ENCODE results near the gene SVIP. TPM values are rescaled to one million over a fixed set of nuclear protein-coding genes. Genes with fewer than 3 reads are reported as not detected.

The SVIP gene
- total RNA-seq (10 to 100 TPM in 3 of 4 donors, 1 to 10 TPM in 1; 6.9 to 16.8 (median 12.0) TPM), polyA plus RNA-seq (10 to 100 TPM in 2 of 3 donors, 1 to 10 TPM in 1; 9.7 to 17.1 (median 16.2) TPM)

GRCh38 chr11:22829231-22830081, at the start of gene SVIP:
Gene SVIP, minus strand, starts transcription at chr11:22829801. Its CDS starts 53 bp downstream, at chr11:22829748.
- peaks cover 0 to 13% (median 3%) of the 10 kb centered on the region in 4 donors for H3K4me1 ChIP-seq
- H3K36me3 ChIP-seq: peaks cover 0 to 22% (median 0%) of the 10 kb centered on the region in 4 donors

GRCh38 chr11:22878604-22879003, 49.0 kb upstream of the SVIP start:
- Histone ChIP-seq H3K4me1 (no peaks in the 10 kb centered on the region), H3K36me3 (no peaks in the 10 kb centered on the region), H3K27ac (no peak overlapping the region), H3K9me3 (no peaks in the 10 kb centered on the region), H3K27me3 (no peaks in the 10 kb centered on the region), H3K4me3 (no peak overlapping the region)
- DNase-seq: no peak
- intact Hi-C loops (cut with DNase I): no loop called here
- TF ChIP-seq POLR2A (IDR thresholded peaks at IDR 0.05) (no peak), POLR2AphosphoS5 (IDR thresholded peaks at IDR 0.05) (no peak), EP300 (IDR thresholded peaks at IDR 0.05) (no peak), CTCF (IDR thresholded peaks at IDR 0.05) (no peak)

More at GRCh38 chr11:22829231-22830081, at the start of gene SVIP:
- H3K9me3 ChIP-seq: no peaks in the 10 kb centered on the region
- H3K4me3 ChIP-seq: peak within 1 kb of the TSS; percentile 89 to 96 (median 92)
- TF ChIP-seq POLR2AphosphoS5 (IDR thresholded peaks at IDR 0.05) (peak; percentile 82 to 88 (median 86)), CTCF (IDR thresholded peaks at IDR 0.05) (peak in 2 of 4 experiments; percentile 6 to 58), POLR2A (IDR thresholded peaks at IDR 0.05) (peak; percentile 47 to 58), EP300 (IDR thresholded peaks at IDR 0.05) (no peak)
- intact Hi-C loops (cut with DNase I): loop anchor here (5.0 kb wide), 1 partner anchor 202 kb away; the partner anchor contains the start of gene FANCF
- WGBS, 2 donors: 0 to 1% methylated on average over 79 of the region's 79 CpGs
- peak; percentile 96 for DNase-seq
- H3K27ac ChIP-seq: peak within 1 kb of the TSS; percentile 78 to 89 (median 82)
- H3K27me3 ChIP-seq: no peaks in the 10 kb centered on the region

- H3K36me3 ChIP-seq: no peaks in the 10 kb centered on the region
- no peaks in the 10 kb centered on the region for H3K9me3 ChIP-seq
- TF ChIP-seq EP300 (IDR thresholded peaks at IDR 0.05): no peak
- TF ChIP-seq CTCF (IDR thresholded peaks at IDR 0.05): no peak
- TF ChIP-seq POLR2A (IDR thresholded peaks at IDR 0.05): no peak
- TF ChIP-seq POLR2AphosphoS5 (IDR thresholded peaks at IDR 0.05): no peak
- no peak overlapping the region for H3K27ac ChIP-seq
- intact Hi-C loops (cut with DNase I): no loop called here
- DNase-seq: no peak
- no peaks in the 10 kb centered on the region for H3K4me1 ChIP-seq
- H3K4me3 ChIP-seq: no peak overlapping the region
- no peaks in the 10 kb centered on the region for H3K27me3 ChIP-seq
These were observed 48.4 kb upstream of the SVIP start for GRCh38 chr11:22878039-22878438.

- Histone ChIP-seq H3K27me3 (no peaks in the 10 kb centered on the region), H3K4me3 (no peak overlapping the region), H3K27ac (no peak overlapping the region), H3K9me3 (no peaks in the 10 kb centered on the region), H3K36me3 (no peaks in the 10 kb centered on the region), H3K4me1 (no peaks in the 10 kb centered on the region)
- no peak for TF ChIP-seq EP300 (IDR thresholded peaks at IDR 0.05)
- TF ChIP-seq CTCF (IDR thresholded peaks at IDR 0.05): peak; percentile 16 to 56 (median 34)
- intact Hi-C loops (cut with DNase I): no loop called here
- DNase-seq: no peak
- WGBS, 2 donors: 2 to 7% methylated on average over 2 of the region's 2 CpGs
These were observed 46.4 kb upstream of the SVIP start for GRCh38 chr11:22875869-22876473.
